ENCODE results near the gene SYNE2. TPM values are rescaled to one million over a fixed set of nuclear protein-coding genes. Genes with fewer than 3 reads are reported as not detected.

Gene SYNE2
- total and polyA plus RNA-seq, 2 of the 8 experiments (the other 6 are each of a cell fraction or from before 2014, with no cell fraction given): 32.6 to 46.1 TPM

DNA sequence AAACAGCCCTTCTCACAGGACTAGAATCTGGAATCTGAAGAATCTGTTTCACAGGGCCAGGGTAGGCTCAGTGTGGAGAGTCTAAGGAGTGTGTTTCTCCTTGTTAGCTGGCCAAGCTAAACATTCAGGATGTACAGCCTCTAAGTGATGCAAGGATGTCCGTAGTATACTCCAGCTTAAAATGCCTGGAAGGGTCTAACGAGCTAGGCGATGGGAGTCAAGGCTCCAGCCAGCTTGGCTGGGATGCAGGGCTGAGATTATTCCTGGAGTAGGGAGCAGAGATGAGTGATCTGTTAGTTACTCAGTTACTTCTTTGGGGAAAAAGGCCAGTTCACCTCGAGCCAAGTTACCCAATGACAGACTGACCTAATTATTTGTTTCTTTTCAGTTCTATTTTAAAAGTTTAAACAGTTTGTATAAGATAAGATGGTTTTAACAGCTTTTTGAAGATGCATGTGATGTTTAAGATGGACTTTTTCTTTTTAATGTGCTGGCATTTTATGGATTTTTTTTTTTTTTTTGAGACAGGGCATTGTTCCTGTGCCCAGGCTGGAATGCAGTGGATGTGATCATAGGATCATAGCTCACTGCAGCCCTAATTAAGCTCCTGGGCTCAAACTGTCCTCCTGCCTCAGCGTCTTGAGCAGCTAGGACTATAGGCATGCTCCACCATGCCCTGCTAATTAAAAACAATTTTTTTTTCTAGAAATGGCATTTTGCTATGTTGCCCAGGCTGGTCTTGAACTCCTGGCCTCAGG is 41.1 kb downstream of the SYNE2 start (continued):
- TF ChIP-seq KDM4A (IDR thresholded peaks at IDR 0.05; ENCODE audit: low read depth, low read length, severe bottlenecking): no peak
- TF ChIP-seq ASH2L (IDR thresholded peaks at IDR 0.05; ENCODE audit: low read length): no peak

Data from H1 (cell line).